C4-2B (cell line): Measurements from ENCODE around the gene RMP24.

Experiments used
- ZFX ChIP-seq: fragments of 450-650 bp; IDR thresholded peaks from 2 replicates; pipeline ENCODE4 v1.6.1; 2017
- TF ChIP-seq, protein P1 (sequence below): fragments of 450-650 bp; conservative IDR thresholded peaks from 2 replicates; pipeline ENCODE4 v1.5.1; 2017; ENCODE audit warnings: mild to moderate bottlenecking

GRCh38 chr18:36023336-36023735 is 50.9 kb downstream of the RMP24 start:
- TF ChIP-seq, protein P1, sequence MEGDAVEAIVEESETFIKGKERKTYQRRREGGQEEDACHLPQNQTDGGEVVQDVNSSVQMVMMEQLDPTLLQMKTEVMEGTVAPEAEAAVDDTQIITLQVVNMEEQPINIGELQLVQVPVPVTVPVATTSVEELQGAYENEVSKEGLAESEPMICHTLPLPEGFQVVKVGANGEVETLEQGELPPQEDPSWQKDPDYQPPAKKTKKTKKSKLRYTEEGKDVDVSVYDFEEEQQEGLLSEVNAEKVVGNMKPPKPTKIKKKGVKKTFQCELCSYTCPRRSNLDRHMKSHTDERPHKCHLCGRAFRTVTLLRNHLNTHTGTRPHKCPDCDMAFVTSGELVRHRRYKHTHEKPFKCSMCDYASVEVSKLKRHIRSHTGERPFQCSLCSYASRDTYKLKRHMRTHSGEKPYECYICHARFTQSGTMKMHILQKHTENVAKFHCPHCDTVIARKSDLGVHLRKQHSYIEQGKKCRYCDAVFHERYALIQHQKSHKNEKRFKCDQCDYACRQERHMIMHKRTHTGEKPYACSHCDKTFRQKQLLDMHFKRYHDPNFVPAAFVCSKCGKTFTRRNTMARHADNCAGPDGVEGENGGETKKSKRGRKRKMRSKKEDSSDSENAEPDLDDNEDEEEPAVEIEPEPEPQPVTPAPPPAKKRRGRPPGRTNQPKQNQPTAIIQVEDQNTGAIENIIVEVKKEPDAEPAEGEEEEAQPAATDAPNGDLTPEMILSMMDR: no peak
- no peak for TF ChIP-seq ZFX
